Immature natural killer cell (primary cell): ENCODE measurements around the gene KLK4. TPM values are rescaled to one million over a fixed set of nuclear protein-coding genes. Genes with fewer than 3 reads are reported as not detected.

ENCODE experiments used
- DNase-seq, 3 donors: peaks; one replicate each; pipeline ENCODE4 v3.0.0; 2022; ENCODE audit warnings: mixed read lengths in 1 of 3
- H3K27ac Mint-ChIP-seq, 6 donors: one replicate each; pipeline ENCODE4 v1.8.0; 2020; ENCODE audit warnings: mixed read lengths in 6 of 6, mild to moderate bottlenecking in 5 of 6, inconsistent platforms in 4 of 6, moderate library complexity in 3 of 6
- H3K27me3 Mint-ChIP-seq, 3 donors: one replicate each; pipeline ENCODE4 v1.8.0; 2020 to 2021; ENCODE audit warnings: low read depth in 3 of 3, mild to moderate bottlenecking in 3 of 3, mixed read lengths in 3 of 3, moderate library complexity in 3 of 3, inconsistent platforms in 1 of 3
- H3K36me3 Mint-ChIP-seq, 3 donors: one replicate each; pipeline ENCODE4 v1.8.0; 2020; ENCODE audit warnings: mixed read lengths in 3 of 3, inconsistent platforms in 2 of 3, mild to moderate bottlenecking in 2 of 3
- H3K4me1 Mint-ChIP-seq, 2 donors: one replicate each; pipeline ENCODE4 v1.8.0; 2020; ENCODE audit warnings: inconsistent platforms in 2 of 2, mild to moderate bottlenecking in 2 of 2, mixed read lengths in 2 of 2, moderate library complexity in 1 of 2
- H3K4me3 Mint-ChIP-seq, 5 donors: one replicate each; pipeline ENCODE4 v1.8.0; 2020; ENCODE audit warnings: mild to moderate bottlenecking in 5 of 5, mixed read lengths in 5 of 5, inconsistent platforms in 3 of 5, moderate library complexity in 3 of 5
- H3K9me3 Mint-ChIP-seq, 6 donors: one replicate each; pipeline ENCODE4 v1.8.0; 2020; ENCODE audit warnings: mild to moderate bottlenecking in 6 of 6, mixed read lengths in 6 of 6, inconsistent platforms in 4 of 6, moderate library complexity in 3 of 6
- polyA plus RNA-seq, 3 donors: library from polyadenylated mRNA; unstranded; fragments of 300-500 nt; fragmentation: Illumina TruSeq; gene quantifications; one replicate each; pipeline ENCODE4 v1.2.3, GENCODE V29; 2021

KLK4 gene, protein sequence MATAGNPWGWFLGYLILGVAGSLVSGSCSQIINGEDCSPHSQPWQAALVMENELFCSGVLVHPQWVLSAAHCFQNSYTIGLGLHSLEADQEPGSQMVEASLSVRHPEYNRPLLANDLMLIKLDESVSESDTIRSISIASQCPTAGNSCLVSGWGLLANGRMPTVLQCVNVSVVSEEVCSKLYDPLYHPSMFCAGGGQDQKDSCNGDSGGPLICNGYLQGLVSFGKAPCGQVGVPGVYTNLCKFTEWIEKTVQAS
- not detected for polyA plus RNA-seq

DNA sequence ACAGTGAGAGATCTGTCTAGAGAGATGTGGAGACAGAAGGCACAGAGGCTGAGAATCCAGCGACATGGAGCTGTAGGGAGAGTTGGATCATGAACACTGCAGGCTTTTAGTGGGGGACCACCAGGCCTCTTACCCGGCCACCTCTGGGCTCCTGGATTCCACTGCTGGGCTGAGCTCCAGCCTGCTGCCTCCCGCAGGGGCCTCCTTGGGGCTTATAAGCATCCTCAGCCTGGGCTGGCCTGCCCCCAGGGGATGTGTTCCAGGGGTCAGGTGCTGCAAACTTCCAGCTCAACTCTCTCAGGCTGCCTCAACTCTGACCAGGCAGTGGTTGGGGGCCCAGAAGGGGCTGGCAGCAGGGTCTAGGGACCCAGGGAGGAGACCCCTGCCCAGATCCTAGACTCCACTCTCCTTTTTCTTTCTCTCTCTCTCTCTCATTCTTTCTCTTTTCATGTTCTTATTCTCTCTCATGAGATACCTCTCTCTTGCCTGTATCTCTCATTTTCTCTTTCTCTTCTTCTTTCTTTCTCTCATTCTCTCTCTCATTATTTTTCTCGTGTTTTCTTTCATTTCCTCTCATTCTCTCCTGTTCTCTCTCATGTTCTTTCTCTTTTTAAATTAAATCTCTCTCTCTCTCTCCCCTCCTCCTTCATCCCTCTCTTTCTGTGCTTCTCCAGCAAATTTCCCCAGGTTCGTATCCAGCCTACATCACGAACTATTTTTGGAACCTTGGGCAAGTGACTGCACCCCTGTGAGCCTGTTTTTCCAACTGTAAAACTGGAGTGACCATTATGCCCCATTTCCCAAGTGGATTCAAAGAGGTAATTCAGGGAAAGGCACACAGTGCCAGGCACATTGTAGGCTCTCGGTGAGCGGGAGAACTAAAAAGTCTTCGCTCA, at the start of gene KLK4:
Gene KLK4, minus strand, starts transcription at position 190 of the 896 bp plus-strand sequence. CDS start 657 bp downstream, outside the sequence.
- Mint-ChIP-seq H3K4me1 (peaks cover 5 to 11% of the 10 kb centered on the region in 2 donors), H3K36me3 (no peaks in the 10 kb centered on the region), H3K9me3 (no peaks in the 10 kb centered on the region), H3K4me3 (no peak within 1 kb of the TSS), H3K27me3 (peaks cover 12 to 29% (median 21%) of the 10 kb centered on the region in 3 donors), H3K27ac (no peak within 1 kb of the TSS)
- no peak for DNase-seq

GRCh38 chr19:50959731-50960500, 48.7 kb upstream of the KLK4 start:
- H3K9me3 Mint-ChIP-seq = no peaks in the 10 kb centered on the region
- H3K27me3 Mint-ChIP-seq = peaks cover 8 to 11% (median 10%) of the 10 kb centered on the region in 3 donors
- no peaks in the 10 kb centered on the region for H3K4me1 Mint-ChIP-seq
- H3K4me3 Mint-ChIP-seq = no peak overlapping the region
- no peak overlapping the region for H3K27ac Mint-ChIP-seq
- H3K36me3 Mint-ChIP-seq = peaks cover 0 to 4% (median 3%) of the 10 kb centered on the region in 3 donors
- DNase-seq = no peak

GRCh38 chr19:50957587-50957986, 46.4 kb upstream of the KLK4 start:
- H3K4me1 Mint-ChIP-seq = no peaks in the 10 kb centered on the region
- H3K27me3 Mint-ChIP-seq = peaks cover 8 to 9% (median 8%) of the 10 kb centered on the region in 3 donors
- no peaks in the 10 kb centered on the region for H3K9me3 Mint-ChIP-seq
- H3K4me3 Mint-ChIP-seq = no peak overlapping the region
- H3K36me3 Mint-ChIP-seq = peaks cover 0 to 7% (median 3%) of the 10 kb centered on the region in 3 donors
- no peak for DNase-seq
- H3K27ac Mint-ChIP-seq = no peak overlapping the region

GRCh38 chr19:50952910-50953309, 41.7 kb upstream of the KLK4 start, which contains the start of gene KLK5:
KLK5 (minus strand) TSS chr19:50953038; CDS start chr19:50952657, 381 bp downstream.
- Mint-ChIP-seq H3K27me3 (peaks cover 2 to 16% (median 8%) of the 10 kb centered on the region in 3 donors), H3K36me3 (peaks cover 0 to 4% (median 4%) of the 10 kb centered on the region in 3 donors), H3K4me1 (no peaks in the 10 kb centered on the region), H3K9me3 (peaks cover 0 to 3% (median 0%) of the 10 kb centered on the region in 6 donors), H3K4me3 (no peak within 1 kb of the TSS), H3K27ac (no peak within 1 kb of the TSS)
- no peak for DNase-seq

DNA sequence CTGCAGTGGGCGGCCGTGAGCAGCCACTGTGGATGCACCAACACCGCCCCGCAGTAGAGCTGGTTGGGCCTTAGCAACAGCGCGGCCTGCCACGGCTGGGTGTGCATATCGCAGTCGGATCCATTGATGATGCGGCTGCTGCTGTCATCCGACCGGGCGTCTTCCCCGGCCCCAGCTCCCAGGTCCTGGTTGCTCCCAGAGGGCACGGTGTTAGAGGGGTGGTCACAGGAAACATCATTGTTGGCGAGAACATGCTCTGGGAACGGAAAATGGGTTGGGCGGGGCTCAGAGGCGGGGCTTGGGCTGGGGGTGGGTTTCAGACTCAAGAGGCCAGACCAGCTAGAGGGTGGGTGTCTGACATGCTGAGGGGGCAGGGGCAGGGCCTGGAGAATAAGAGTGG, 38.7 kb upstream of the KLK4 start:
- peaks cover 2 to 22% (median 11%) of the 10 kb centered on the region in 3 donors for H3K27me3 Mint-ChIP-seq
- H3K4me3 Mint-ChIP-seq = no peak overlapping the region
- no peaks in the 10 kb centered on the region for H3K4me1 Mint-ChIP-seq
- H3K27ac Mint-ChIP-seq = no peak overlapping the region
- H3K36me3 Mint-ChIP-seq = peaks cover 0 to 4% (median 4%) of the 10 kb centered on the region in 3 donors
- peaks cover 0 to 3% (median 0%) of the 10 kb centered on the region in 6 donors for H3K9me3 Mint-ChIP-seq
- DNase-seq = no peak

GRCh38 chr19:50947123-50947522, 35.9 kb upstream of the KLK4 start:
- Mint-ChIP-seq H3K4me1 (no peaks in the 10 kb centered on the region), H3K9me3 (peaks cover 0 to 3% (median 0%) of the 10 kb centered on the region in 6 donors), H3K4me3 (no peak overlapping the region), H3K27me3 (peaks cover 2 to 32% (median 15%) of the 10 kb centered on the region in 3 donors), H3K27ac (no peak overlapping the region), H3K36me3 (peaks cover 0 to 4% (median 0%) of the 10 kb centered on the region in 3 donors)
- DNase-seq = no peak

- Mint-ChIP-seq H3K36me3 (peaks cover 0 to 4% (median 0%) of the 10 kb centered on the region in 3 donors), H3K27me3 (peaks cover 0 to 34% (median 12%) of the 10 kb centered on the region in 3 donors), H3K9me3 (peaks cover 0 to 4% (median 0%) of the 10 kb centered on the region in 6 donors), H3K4me3 (no peak overlapping the region), H3K27ac (no peak overlapping the region), H3K4me1 (no peaks in the 10 kb centered on the region)
- no peak for DNase-seq
Measured at GRCh38 chr19:50944795-50945194, 33.6 kb upstream of the KLK4 start.

- Mint-ChIP-seq H3K4me1 (no peaks in the 10 kb centered on the region), H3K9me3 (peaks cover 0 to 4% (median 0%) of the 10 kb centered on the region in 6 donors), H3K27ac (no peak overlapping the region)
Measured at GRCh38 chr19:50943074-50943828, 32.1 kb upstream of the KLK4 start.

GRCh38 chr19:50939596-50939995, 28.4 kb upstream of the KLK4 start:
- H3K4me3 Mint-ChIP-seq = no peak overlapping the region
- H3K4me1 Mint-ChIP-seq = no peaks in the 10 kb centered on the region
- H3K27ac Mint-ChIP-seq = no peak overlapping the region
- DNase-seq = no peak
- peaks cover 0 to 31% (median 6%) of the 10 kb centered on the region in 3 donors for H3K27me3 Mint-ChIP-seq
- H3K9me3 Mint-ChIP-seq = peaks cover 0 to 4% (median 0%) of the 10 kb centered on the region in 6 donors
- no peaks in the 10 kb centered on the region for H3K36me3 Mint-ChIP-seq

More at GRCh38 chr19:50943074-50943828, 32.1 kb upstream of the KLK4 start:
- no peak overlapping the region for H3K4me3 Mint-ChIP-seq
- H3K36me3 Mint-ChIP-seq = no peaks in the 10 kb centered on the region
- DNase-seq = no peak
- H3K27me3 Mint-ChIP-seq = peaks cover 0 to 37% (median 11%) of the 10 kb centered on the region in 3 donors

DNA sequence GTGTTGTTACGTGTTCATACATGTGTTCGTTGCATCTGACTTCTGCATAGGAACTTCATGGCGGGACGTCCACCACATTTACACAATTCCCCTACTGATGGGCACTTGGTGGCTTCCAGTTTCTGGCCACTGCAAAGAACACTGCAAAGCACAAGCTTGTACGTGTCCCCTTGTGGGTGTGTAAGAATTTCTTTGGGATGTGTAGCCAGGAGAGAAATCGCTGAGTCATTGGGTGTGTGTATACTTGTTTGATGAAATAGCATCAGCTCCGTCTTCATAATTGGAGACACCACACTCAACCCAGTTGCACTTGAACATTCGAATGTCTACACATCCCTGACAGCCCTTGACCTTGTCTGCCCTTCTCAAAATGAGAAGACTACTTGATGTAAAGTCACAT, 22.4 kb upstream of the KLK4 start:
- Mint-ChIP-seq H3K4me3 (no peak overlapping the region), H3K9me3 (no peaks in the 10 kb centered on the region), H3K4me1 (peaks cover 0 to 3% of the 10 kb centered on the region in 2 donors), H3K36me3 (no peaks in the 10 kb centered on the region), H3K27ac (no peak overlapping the region), H3K27me3 (peaks cover 3 to 20% (median 16%) of the 10 kb centered on the region in 3 donors)
- DNase-seq = no peak

DNA sequence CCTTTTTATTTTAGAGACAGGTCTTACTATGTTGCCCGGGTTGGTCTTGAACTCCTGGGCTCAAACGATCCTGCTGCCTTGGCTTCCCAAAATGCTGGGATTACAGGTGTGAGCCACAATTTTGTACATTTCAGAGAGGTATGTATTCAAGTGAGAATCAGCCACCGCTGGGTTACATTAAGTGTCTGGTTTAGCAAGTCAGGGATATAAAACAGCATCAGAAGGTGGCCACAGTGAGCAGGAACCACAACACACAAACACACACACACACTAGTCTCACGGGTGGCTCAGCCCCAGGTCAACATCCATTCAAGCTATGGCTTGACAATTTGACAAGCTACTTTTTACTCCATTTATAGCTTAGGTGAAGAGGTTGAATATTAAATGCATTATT, 21.5 kb upstream of the KLK4 start:
- H3K27ac Mint-ChIP-seq = no peak overlapping the region
- H3K27me3 Mint-ChIP-seq = peaks cover 3 to 19% (median 16%) of the 10 kb centered on the region in 3 donors
- H3K9me3 Mint-ChIP-seq = no peaks in the 10 kb centered on the region

GRCh38 chr19:50932018-50932689, 21.0 kb upstream of the KLK4 start:
- H3K4me3 Mint-ChIP-seq = no peak overlapping the region
- peaks cover 3 to 19% (median 14%) of the 10 kb centered on the region in 3 donors for H3K27me3 Mint-ChIP-seq
- no peaks in the 10 kb centered on the region for H3K36me3 Mint-ChIP-seq
- H3K4me1 Mint-ChIP-seq = peaks cover 0 to 3% of the 10 kb centered on the region in 2 donors
- no peaks in the 10 kb centered on the region for H3K9me3 Mint-ChIP-seq
- DNase-seq = no peak
- H3K27ac Mint-ChIP-seq = no peak overlapping the region

More for the DNA sequence above, 21.5 kb upstream of the KLK4 start:
- Mint-ChIP-seq H3K4me1 (peaks cover 0 to 3% of the 10 kb centered on the region in 2 donors), H3K36me3 (no peaks in the 10 kb centered on the region), H3K4me3 (no peak overlapping the region)
- DNase-seq = no peak
